ENCODE measurements around the gene LRFN3.

LRFN3 gene, protein sequence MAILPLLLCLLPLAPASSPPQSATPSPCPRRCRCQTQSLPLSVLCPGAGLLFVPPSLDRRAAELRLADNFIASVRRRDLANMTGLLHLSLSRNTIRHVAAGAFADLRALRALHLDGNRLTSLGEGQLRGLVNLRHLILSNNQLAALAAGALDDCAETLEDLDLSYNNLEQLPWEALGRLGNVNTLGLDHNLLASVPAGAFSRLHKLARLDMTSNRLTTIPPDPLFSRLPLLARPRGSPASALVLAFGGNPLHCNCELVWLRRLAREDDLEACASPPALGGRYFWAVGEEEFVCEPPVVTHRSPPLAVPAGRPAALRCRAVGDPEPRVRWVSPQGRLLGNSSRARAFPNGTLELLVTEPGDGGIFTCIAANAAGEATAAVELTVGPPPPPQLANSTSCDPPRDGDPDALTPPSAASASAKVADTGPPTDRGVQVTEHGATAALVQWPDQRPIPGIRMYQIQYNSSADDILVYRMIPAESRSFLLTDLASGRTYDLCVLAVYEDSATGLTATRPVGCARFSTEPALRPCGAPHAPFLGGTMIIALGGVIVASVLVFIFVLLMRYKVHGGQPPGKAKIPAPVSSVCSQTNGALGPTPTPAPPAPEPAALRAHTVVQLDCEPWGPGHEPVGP

DNA sequence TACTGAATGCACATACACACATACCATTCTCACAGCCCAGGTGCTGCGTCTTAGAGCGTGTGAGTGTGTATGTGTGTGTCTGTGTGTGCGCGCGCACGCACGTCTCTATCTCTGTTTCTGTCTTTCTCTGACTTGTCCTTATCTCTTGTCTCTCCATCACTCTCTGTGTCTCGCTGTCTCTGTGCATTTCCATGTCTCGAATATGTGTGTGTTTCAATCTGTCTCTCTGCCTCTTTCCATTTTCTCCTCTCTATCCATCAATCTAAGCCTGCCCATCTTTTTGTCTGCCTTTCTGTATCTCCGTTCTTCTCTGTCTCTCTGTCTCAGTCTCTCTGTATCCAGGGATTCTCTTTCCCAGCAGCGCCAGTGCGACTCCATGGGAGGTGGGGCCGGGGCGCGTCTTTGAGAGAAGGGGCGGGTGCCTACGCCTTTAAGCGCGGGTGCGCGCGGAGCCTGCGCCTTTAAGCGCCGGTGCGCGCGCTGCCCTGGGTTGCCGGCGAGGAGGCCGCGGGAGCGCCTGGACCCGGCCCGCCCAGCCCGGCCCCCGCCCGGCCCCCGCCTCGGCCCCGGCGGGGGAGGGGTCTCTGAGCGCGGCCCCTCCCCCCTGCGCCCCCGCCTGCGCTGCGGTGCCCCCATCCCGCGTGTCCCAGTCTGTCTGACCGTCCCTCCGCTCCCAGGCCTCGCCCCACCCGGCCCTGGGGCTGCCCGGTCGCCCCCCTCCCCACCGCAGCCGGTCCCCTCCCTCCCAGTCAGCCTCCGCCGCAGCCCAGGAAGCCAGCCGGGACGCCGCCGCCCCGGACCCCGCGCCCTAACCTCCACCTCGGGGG is at the start of gene LRFN3:
Gene LRFN3 (plus strand): TSS at position 464 of the 827 bp plus-strand sequence. CDS start 3,052 bp downstream, outside the sequence.
- peaks cover 0 to 44% (median 36%) of the 10 kb centered on the region in 4 donors for H3K4me1 ChIP-seq
- intact Hi-C loops (cut with DNase I; ENCODE audit: low total_unique reads), result no loop called here
- TF ChIP-seq, protein P1, sequence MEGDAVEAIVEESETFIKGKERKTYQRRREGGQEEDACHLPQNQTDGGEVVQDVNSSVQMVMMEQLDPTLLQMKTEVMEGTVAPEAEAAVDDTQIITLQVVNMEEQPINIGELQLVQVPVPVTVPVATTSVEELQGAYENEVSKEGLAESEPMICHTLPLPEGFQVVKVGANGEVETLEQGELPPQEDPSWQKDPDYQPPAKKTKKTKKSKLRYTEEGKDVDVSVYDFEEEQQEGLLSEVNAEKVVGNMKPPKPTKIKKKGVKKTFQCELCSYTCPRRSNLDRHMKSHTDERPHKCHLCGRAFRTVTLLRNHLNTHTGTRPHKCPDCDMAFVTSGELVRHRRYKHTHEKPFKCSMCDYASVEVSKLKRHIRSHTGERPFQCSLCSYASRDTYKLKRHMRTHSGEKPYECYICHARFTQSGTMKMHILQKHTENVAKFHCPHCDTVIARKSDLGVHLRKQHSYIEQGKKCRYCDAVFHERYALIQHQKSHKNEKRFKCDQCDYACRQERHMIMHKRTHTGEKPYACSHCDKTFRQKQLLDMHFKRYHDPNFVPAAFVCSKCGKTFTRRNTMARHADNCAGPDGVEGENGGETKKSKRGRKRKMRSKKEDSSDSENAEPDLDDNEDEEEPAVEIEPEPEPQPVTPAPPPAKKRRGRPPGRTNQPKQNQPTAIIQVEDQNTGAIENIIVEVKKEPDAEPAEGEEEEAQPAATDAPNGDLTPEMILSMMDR (IDR thresholded peaks at IDR 0.05), result no peak
- peaks cover 0 to 28% (median 20%) of the 10 kb centered on the region in 3 donors for H3K36me3 ChIP-seq
- no peaks in the 10 kb centered on the region for H3K9me3 ChIP-seq
- H3K27ac ChIP-seq, result peak within 1 kb of the TSS; percentile 91 to 97
- DNase-seq, result peak; percentile 66 to 84
- H3K4me3 ChIP-seq, result peak within 1 kb of the TSS; percentile 84 to 88
- H3K27me3 ChIP-seq, result no peaks in the 10 kb centered on the region

DNA sequence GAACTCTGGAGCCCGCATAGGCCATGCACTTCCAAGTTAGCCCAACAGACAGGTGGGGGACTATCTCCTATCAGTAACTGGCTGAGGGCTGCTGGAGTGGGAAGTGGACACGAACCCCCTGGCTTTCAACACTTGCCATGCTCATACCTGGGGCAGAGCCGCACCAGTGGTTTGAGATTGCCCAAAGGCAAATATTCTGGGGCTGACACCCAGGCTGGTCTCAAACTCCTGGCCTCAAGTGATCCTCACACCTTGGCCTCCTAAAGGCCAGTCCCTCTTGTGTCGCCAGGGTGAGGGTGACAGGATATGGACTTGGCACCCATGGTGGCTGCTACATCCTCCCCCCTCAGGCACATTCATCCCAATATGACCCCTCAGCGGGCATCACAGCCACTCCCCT is 49.0 kb upstream of the LRFN3 start:
- Histone ChIP-seq H3K9me3 (no peaks in the 10 kb centered on the region), H3K27ac (no peak overlapping the region), H3K4me3 (no peak overlapping the region), H3K27me3 (no peaks in the 10 kb centered on the region), H3K4me1 (no peaks in the 10 kb centered on the region), H3K36me3 (peaks cover 34 to 54% (median 35%) of the 10 kb centered on the region in 3 donors)
- TF ChIP-seq, protein P1 (IDR thresholded peaks at IDR 0.05), result no peak
- DNase-seq, result no peak
- intact Hi-C loops (cut with DNase I; ENCODE audit: low total_unique reads), result loop anchor here (10.0 kb wide), 1 partner anchor 238 kb away; no protein-coding TSS in a partner anchor

DNA sequence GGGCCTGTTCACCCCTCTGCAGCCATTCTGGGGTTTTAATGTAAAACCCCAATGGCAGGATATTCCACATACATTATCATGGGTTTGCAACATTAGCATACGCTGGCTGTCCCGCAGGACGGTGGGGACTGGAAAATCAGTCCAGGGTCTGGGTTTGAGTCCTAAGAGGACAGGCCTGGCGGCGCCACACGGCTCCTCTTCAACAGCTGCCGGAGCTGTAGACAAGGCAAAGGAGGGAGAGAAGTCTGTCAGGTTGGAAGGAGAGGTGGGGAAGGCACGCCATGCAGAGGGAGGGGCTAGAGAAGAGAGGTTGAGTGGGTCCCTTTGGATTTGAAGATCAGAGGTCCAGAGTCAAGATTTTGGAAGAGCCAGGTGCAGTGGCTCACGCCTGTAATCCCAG is 47.8 kb upstream of the LRFN3 start:
- no peak for DNase-seq
- Histone ChIP-seq H3K27ac (no peak overlapping the region), H3K4me3 (no peak overlapping the region), H3K27me3 (no peaks in the 10 kb centered on the region), H3K9me3 (no peaks in the 10 kb centered on the region), H3K4me1 (no peaks in the 10 kb centered on the region), H3K36me3 (peaks cover 34 to 66% (median 40%) of the 10 kb centered on the region in 3 donors)
- TF ChIP-seq, protein P1 (IDR thresholded peaks at IDR 0.05), result no peak
- intact Hi-C loops (cut with DNase I; ENCODE audit: low total_unique reads), result loop anchor here (10.0 kb wide), 1 partner anchor 236 kb away; no protein-coding TSS in a partner anchor

DNA sequence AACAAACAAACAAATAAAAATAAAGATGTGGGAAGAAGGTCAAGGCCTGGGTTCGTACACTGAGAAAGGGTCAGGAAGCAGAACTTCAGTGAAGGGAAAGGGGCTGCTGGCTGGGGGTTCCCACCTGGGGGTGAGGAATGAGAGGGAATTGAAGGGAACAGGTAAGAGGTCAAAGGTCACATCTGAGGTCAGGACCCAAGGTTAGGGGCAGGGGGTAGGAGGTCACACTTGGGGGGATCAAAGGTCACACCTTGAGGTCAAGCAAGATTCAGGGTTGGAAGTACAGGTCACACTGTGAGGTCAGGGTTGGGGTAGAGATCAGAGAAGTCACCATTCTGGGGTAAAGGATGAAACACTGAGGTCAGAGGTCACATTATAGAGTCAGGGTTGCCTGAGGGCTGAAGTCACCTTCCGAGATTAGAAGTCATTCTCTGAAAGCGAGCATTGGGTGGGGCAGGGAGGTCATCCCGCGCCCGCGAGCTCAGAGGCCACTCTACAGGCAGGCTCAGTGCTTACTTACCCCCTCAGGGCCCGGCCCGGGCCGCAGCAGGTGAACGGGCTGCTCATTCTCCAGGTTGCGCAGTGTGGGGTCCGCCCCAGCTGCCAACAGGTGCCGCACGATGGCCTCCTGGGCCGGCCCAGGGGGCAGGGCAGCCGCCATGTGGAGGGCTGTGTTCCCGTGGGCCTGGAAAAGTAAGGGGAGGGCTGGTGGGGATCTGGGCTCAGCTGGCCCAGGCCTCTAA is 46.6 kb upstream of the LRFN3 start:
- Histone ChIP-seq H3K4me1 (no peaks in the 10 kb centered on the region), H3K27ac (no peak overlapping the region), H3K4me3 (no peak overlapping the region), H3K9me3 (no peaks in the 10 kb centered on the region), H3K27me3 (no peaks in the 10 kb centered on the region), H3K36me3 (peaks cover 34 to 78% (median 51%) of the 10 kb centered on the region in 3 donors)
- DNase-seq, result no peak
- intact Hi-C loops (cut with DNase I; ENCODE audit: low total_unique reads), result loop anchor here (10.0 kb wide), 1 partner anchor 235 kb away; no protein-coding TSS in a partner anchor
- TF ChIP-seq, protein P1 (IDR thresholded peaks at IDR 0.05), result no peak
